H1 (cell line): Measurements from ENCODE around the gene RFK. TPM values are rescaled to one million over a fixed set of nuclear protein-coding genes. Genes with fewer than 3 reads are reported as not detected.

Source experiments
- CTCF ChIA-PET: fragments of 300-600 bp; sonication (Branson Sonifier 250); formaldehyde crosslinking; loops from one replicate; lab custom pipeline; 2021; ENCODE audit not compliant: partially characterized antibody; lab: Charles Lee
- POLR2A ChIA-PET: fragments of 300-600 bp; sonication (Branson Sonifier 250); formaldehyde crosslinking; loops from one replicate; lab custom pipeline; 2021; ENCODE audit warnings: inconsistent platforms; ENCODE audit not compliant: partially characterized antibody; lab: Charles Lee
- DNase-seq, 2 experiments: peaks; one replicate each; pipeline versions ENCODE4 v3.0.0 to v3.0.0-alpha.2; 2010 to 2022; ENCODE audit warnings: low spot score in 2 of 2, low read depth in 1 of 2, mixed read lengths in 1 of 2
- FAIRE-seq: peaks from 2 replicates; lab custom pipeline; 2011; peaks lifted over from hg19 to GRCh38; lab: Jason Lieb, UNC
- H2AFZ ChIP-seq: 2 replicates; pipeline ENCODE4 v1.8.1; 2012; ENCODE audit warnings: low read length, inconsistent platforms
- H2AK5ac ChIP-seq: 2 replicates; pipeline ENCODE4 v1.6.1; 2013; ENCODE audit warnings: low read depth, low read length
- H2BK120ac ChIP-seq: replicated peaks from 2 replicates; pipeline ENCODE3; 2013; ENCODE audit warnings: low read depth, low read length, inconsistent platforms
- H2BK12ac ChIP-seq: 2 replicates; pipeline ENCODE4 v1.6.1; 2013; ENCODE audit warnings: low read depth, low read length
- H2BK15ac ChIP-seq: 2 replicates; pipeline ENCODE4 v1.6.1; 2013; ENCODE audit warnings: low read length
- H2BK20ac ChIP-seq: 2 replicates; pipeline ENCODE4 v1.6.1; 2013; ENCODE audit warnings: low read length
- H2BK5ac ChIP-seq: 2 replicates; pipeline ENCODE4 v1.6.1; 2013; ENCODE audit warnings: low read depth, low read length
- H3K14ac ChIP-seq: 2 replicates; pipeline ENCODE4 v1.6.1; 2013; ENCODE audit warnings: inconsistent platforms; ENCODE audit not compliant: insufficient read length
- H3K18ac ChIP-seq: 2 replicates; pipeline ENCODE4 v1.6.1; 2013; ENCODE audit warnings: low read length; ENCODE audit errors: extremely low read depth
- H3K23ac ChIP-seq: 2 replicates; pipeline ENCODE4 v1.6.1; 2013; ENCODE audit warnings: inconsistent platforms; ENCODE audit not compliant: insufficient read length
- H3K23me2 ChIP-seq: 2 replicates; pipeline ENCODE4 v1.6.1; 2013; ENCODE audit warnings: low read depth, low read length
- H3K27ac ChIP-seq: 2 replicates; pipeline ENCODE4 v1.6.1; 2011; ENCODE audit warnings: low read depth, low read length, inconsistent platforms
- H3K27me3 ChIP-seq, 4 experiments: replicated peaks in 1 of 4; 1 replicate in 1 of 4; 2 replicates in 3 of 4; pipeline versions ENCODE4 v1.6.1 to v1.8.1; 2011 to 2013; ENCODE audit warnings: low read length in 3 of 4, mild to moderate bottlenecking in 3 of 4, inconsistent platforms in 2 of 4, mixed read lengths in 2 of 4, moderate library complexity in 1 of 4; ENCODE audit not compliant: control insufficient read depth in 3 of 4, insufficient read depth in 3 of 4; ENCODE audit errors: extremely low read depth in 1 of 4
- H3K36me3 ChIP-seq, 4 experiments: 2 replicates each; pipeline versions ENCODE4 v1.6.1 to v1.8.1; 2011 to 2013; ENCODE audit warnings: mild to moderate bottlenecking in 4 of 4, low read length in 3 of 4, moderate library complexity in 2 of 4, control low read depth in 1 of 4, inconsistent platforms in 1 of 4; ENCODE audit not compliant: insufficient read depth in 4 of 4, control insufficient read depth in 2 of 4
- H3K4ac ChIP-seq: replicated peaks from 2 replicates; pipeline ENCODE3; 2013; ENCODE audit warnings: low read length, low read depth, mixed read lengths, inconsistent platforms; ENCODE audit not compliant: insufficient read length
- H3K4me1 ChIP-seq, 4 experiments: replicated peaks in 1 of 4; 1 replicate in 1 of 4; 2 replicates in 3 of 4; pipeline versions ENCODE4 v1.6.1 to v1.8.1; 2011 to 2013; ENCODE audit warnings: low read length in 3 of 4, inconsistent platforms in 2 of 4, mixed read lengths in 1 of 4; ENCODE audit not compliant: insufficient read depth in 4 of 4, control insufficient read depth in 3 of 4
- H3K4me2 ChIP-seq, 2 experiments: 2 replicates each; pipeline versions ENCODE4 v1.6.1 to v1.8.1; 2011 to 2013; ENCODE audit warnings: low read depth in 2 of 2, low read length in 2 of 2, control low read depth in 1 of 2, inconsistent platforms in 1 of 2, mild to moderate bottlenecking in 1 of 2; ENCODE audit not compliant: insufficient read depth in 1 of 2
- H3K4me3 ChIP-seq, 4 experiments: fragments of 200-600, 300-600 bp in 1 of 4; sonication (generic), shearing (Covaris generic), sonication (Bioruptor Twin) in 1 of 4; 2 replicates each; pipeline versions ENCODE4 v1.5.1 to v1.8.1; 2011 to 2016; ENCODE audit warnings: low read length in 4 of 4, low read depth in 3 of 4, control low read depth in 2 of 4, inconsistent platforms in 2 of 4, mild to moderate bottlenecking in 2 of 4, mixed read lengths in 1 of 4, moderate library complexity in 1 of 4; ENCODE audit not compliant: insufficient read depth in 2 of 4; ENCODE audit errors: extremely low read depth in 1 of 4
- H3K56ac ChIP-seq: replicated peaks from 2 replicates; pipeline ENCODE3; 2013; ENCODE audit warnings: low read depth, mild to moderate bottlenecking, mixed read lengths, low read length, inconsistent platforms; ENCODE audit not compliant: insufficient read length
- H3K79me1 ChIP-seq: 2 replicates; pipeline ENCODE4 v1.6.1; 2013; ENCODE audit warnings: low read depth, low read length, control low read depth
- H3K79me2 ChIP-seq, 2 experiments: 2 replicates each; pipeline versions ENCODE4 v1.6.1 to v1.8.1; 2012 to 2013; ENCODE audit warnings: low read length in 2 of 2, mild to moderate bottlenecking in 2 of 2, inconsistent platforms in 1 of 2; ENCODE audit not compliant: insufficient read depth in 2 of 2, control insufficient read depth in 1 of 2
- H3K9ac ChIP-seq, 4 experiments: replicated peaks in 1 of 4; 1 replicate in 1 of 4; 2 replicates in 3 of 4; pipeline versions ENCODE4 v1.6.1 to v1.8.1; 2011 to 2013; ENCODE audit warnings: low read depth in 3 of 4, low read length in 3 of 4, control low read depth in 2 of 4, mild to moderate bottlenecking in 2 of 4, moderate library complexity in 2 of 4, inconsistent platforms in 1 of 4; ENCODE audit errors: extremely low read depth in 1 of 4
- H3K9me3 ChIP-seq, 2 experiments: 2 replicates each; pipeline versions ENCODE4 v1.6.1 to v1.8.1; 2012 to 2013; ENCODE audit warnings: mild to moderate bottlenecking in 2 of 2, moderate library complexity in 2 of 2, control low read depth in 1 of 2, inconsistent platforms in 1 of 2, low read depth in 1 of 2, low read length in 1 of 2, mixed read lengths in 1 of 2; ENCODE audit not compliant: insufficient read depth in 2 of 2
- H4K20me1 ChIP-seq, 2 experiments: replicated peaks in 1 of 2; 2 replicates each; pipeline versions ENCODE3 to v1.8.1; 2011 to 2013; ENCODE audit warnings: inconsistent platforms in 2 of 2, low read length in 2 of 2, mild to moderate bottlenecking in 1 of 2; ENCODE audit not compliant: insufficient read depth in 2 of 2, control insufficient read depth in 1 of 2
- H4K5ac ChIP-seq: 2 replicates; pipeline ENCODE4 v1.6.1; 2013; ENCODE audit warnings: low read length, low read depth, mixed read lengths, inconsistent platforms; ENCODE audit not compliant: insufficient read length
- H4K8ac ChIP-seq: 2 replicates; pipeline ENCODE4 v1.8.0; 2013; ENCODE audit warnings: mild to moderate bottlenecking, moderate library complexity, low read length, inconsistent platforms; ENCODE audit not compliant: insufficient read depth; ENCODE audit errors: extremely low read depth
- H4K91ac ChIP-seq: replicated peaks from 2 replicates; pipeline ENCODE3; 2013; ENCODE audit warnings: low read length, mixed read lengths, inconsistent platforms; ENCODE audit not compliant: insufficient read length
- CHD2 ChIP-seq: IDR thresholded peaks from 2 replicates; pipeline ENCODE4 v1.6.1; 2012; ENCODE audit warnings: low read length, improper control_type of control experiment
- EGR1 ChIP-seq: IDR thresholded peaks from 2 replicates; pipeline ENCODE4 v1.6.1; 2011; ENCODE audit warnings: low read depth, low read length, borderline replicate concordance
- GABPA ChIP-seq: IDR thresholded peaks from 2 replicates; pipeline ENCODE4 v1.6.1; 2011; ENCODE audit warnings: mild to moderate bottlenecking, low read length, moderate library complexity, borderline replicate concordance; ENCODE audit not compliant: insufficient read depth
- HDAC2 ChIP-seq, 2 experiments: fragments of 300-600 bp in 1 of 2; sonication (generic) in 1 of 2; IDR thresholded peaks; 2 replicates each; pipeline ENCODE4 v1.6.1; 2011 to 2012; ENCODE audit warnings: low read depth in 2 of 2, low read length in 2 of 2, mild to moderate bottlenecking in 2 of 2, moderate library complexity in 2 of 2, borderline replicate concordance in 1 of 2, inconsistent platforms in 1 of 2
- JUND ChIP-seq: IDR thresholded peaks from 2 replicates; pipeline ENCODE4 v1.6.1; 2011; ENCODE audit warnings: mild to moderate bottlenecking, improper control_type of control experiment, low read length
- KDM1A ChIP-seq: fragments of 200-600, 300-600 bp; sonication (generic); IDR thresholded peaks from 2 replicates; pipeline ENCODE4 v1.7.1; 2016; ENCODE audit warnings: mild to moderate bottlenecking, low read length, borderline replicate concordance
- SAP30 ChIP-seq: fragments of 300-600 bp; sonication (generic); IDR thresholded peaks from 2 replicates; pipeline ENCODE4 v1.7.1; 2012; ENCODE audit warnings: low read length, moderate library complexity, mild to moderate bottlenecking, inconsistent platforms; ENCODE audit not compliant: insufficient read depth, insufficient replicate concordance
- SP2 ChIP-seq: IDR thresholded peaks from 2 replicates; pipeline ENCODE4 v1.6.1; 2012; ENCODE audit warnings: mild to moderate bottlenecking, low read length, inconsistent platforms
- TCF12 ChIP-seq: IDR thresholded peaks from 2 replicates; pipeline ENCODE4 v1.6.1; 2011; ENCODE audit warnings: low read depth, mild to moderate bottlenecking, low read length
- TEAD4 ChIP-seq: IDR thresholded peaks from 2 replicates; pipeline ENCODE4 v1.6.1; 2012; ENCODE audit warnings: low read depth, low read length, inconsistent platforms, mixed read lengths
- WGBS, 2 experiments: shearing (Covaris generic) in 1 of 2; methylation state at CpG; one replicate each; pipeline versions ENCODE4 v1.1.6 to v1.1.7; 2013 to 2015; ENCODE audit warnings: low lambda C conversion rate in 2 of 2, mixed read lengths in 2 of 2, inconsistent platforms in 1 of 2, low coverage in 1 of 2, missing lambda C conversion rate in 1 of 2; ENCODE audit not compliant: insufficient replicate concordance in 2 of 2, insufficient coverage in 1 of 2, insufficient read length in 1 of 2; ENCODE audit errors: extremely low coverage in 1 of 2, missing lambda C conversion rate in 1 of 2; 5-methylcytosine and 5-hydroxymethylcytosine counted together
- polyA plus RNA-seq, 7 experiments: library from polyadenylated mRNA; depleted of rRNA in 3 of 7; stranded (reverse) in 5 of 7; unstranded in 2 of 7; fragments of >200 nt in 5 of 7; fragments of 200-250 nt in 2 of 7; gene quantifications; 1 replicate in 5 of 7; 2 replicates in 1 of 7; 4 replicates in 1 of 7; pipeline versions ENCODE4 v1.2.1 to v1.2.3, GENCODE V29; 2011 to 2013; ENCODE audit warnings: missing spikeins in 2 of 7, mixed read lengths in 2 of 7
- total RNA-seq: library from RNA; stranded (reverse); fragmentation: NEBNext Ultra II Directional; extraction: Animal tissue kit (Norgen Biotek cat#: 25700); gene quantifications from 2 replicates; pipeline ENCODE4 v1.2.1, GENCODE V29; 2021

Gene RFK
- total and polyA plus RNA-seq, 2 of the 8 experiments (the other 6 are each of a cell fraction or from before 2014, with no cell fraction given): 4.3 to 10.6 TPM

- Histone ChIP-seq H4K8ac (no peak overlapping the region), H3K4me1 (no peaks in the 10 kb centered on the region), H4K20me1 (no peaks in the 10 kb centered on the region), H2AFZ (no peak overlapping the region), H3K79me2 (no peaks in the 10 kb centered on the region), H3K79me1 (no peaks in the 10 kb centered on the region), H4K5ac (no peak overlapping the region), H2BK15ac (no peak overlapping the region), H2BK20ac (no peak overlapping the region), H3K4me3 (no peak overlapping the region), H3K4me2 (no peak overlapping the region), H3K27me3 (no peaks in the 10 kb centered on the region), H3K27ac (no peak overlapping the region), H2AK5ac (no peak overlapping the region), H3K9ac (no peak overlapping the region), H2BK120ac (no peak overlapping the region), H3K18ac (no peak overlapping the region), H2BK5ac (no peak overlapping the region), H4K91ac (no peak overlapping the region), H3K23me2 (no peaks in the 10 kb centered on the region), H3K9me3 (no peaks in the 10 kb centered on the region), H3K14ac (no peak overlapping the region), H3K4ac (no peak overlapping the region), H3K23ac (no peak overlapping the region), H3K36me3 (no peaks in the 10 kb centered on the region), H3K56ac (no peak overlapping the region), H2BK12ac (no peak overlapping the region)
- TF ChIP-seq SAP30: no peak
- no peak for TF ChIP-seq CHD2
- TF ChIP-seq SP2: no peak
- TF ChIP-seq JUND: no peak
- TF ChIP-seq HDAC2 (IDR thresholded peaks at IDR 0.05; ENCODE audit: borderline replicate concordance in 1 of 2, low read depth in 2 of 2, low read length in 2 of 2): no peak
- no peak for TF ChIP-seq GABPA
- TF ChIP-seq KDM1A: no peak
- TF ChIP-seq TCF12: no peak
- TF ChIP-seq TEAD4: no peak
- TF ChIP-seq EGR1: no peak
- DNase-seq (no peak), FAIRE-seq (no peak)
- 74% methylated on average over 2 of the region's 2 CpGs; no CpG with 5 or more reads in 1 of the 2 experiments for WGBS, 2 experiments
- ChIA-PET CTCF (interaction anchor here (0.6 kb wide), 1 partner anchor 98 kb away, joined by 3 read pairs; no protein-coding TSS in a partner anchor), POLR2A (interaction anchor here (0.5 kb wide), 1 partner anchor 43 kb away, joined by 4 read pairs; no protein-coding TSS in a partner anchor)
Observed at GRCh38 chr9:76423216-76424177, 29.3 kb upstream of the RFK start.
